H1 (cell line): Measurements from ENCODE around the gene GTF2A1. TPM values are rescaled to one million over a fixed set of nuclear protein-coding genes. Genes with fewer than 3 reads are reported as not detected.
A peak's percentile ranks its signal among the peaks of the same experiment; 100 is the strongest.

Experiments used
- CTCF ChIA-PET: fragments of 300-600 bp; sonication (Branson Sonifier 250); formaldehyde crosslinking; loops from one replicate; lab custom pipeline; 2021; ENCODE audit not compliant: partially characterized antibody; lab: Charles Lee
- POLR2A ChIA-PET: fragments of 300-600 bp; sonication (Branson Sonifier 250); formaldehyde crosslinking; loops from one replicate; lab custom pipeline; 2021; ENCODE audit warnings: inconsistent platforms; ENCODE audit not compliant: partially characterized antibody; lab: Charles Lee
- DNase-seq, 2 experiments: peaks; one replicate each; pipeline versions ENCODE4 v3.0.0 to v3.0.0-alpha.2; 2010 to 2022; ENCODE audit warnings: low spot score in 2 of 2, low read depth in 1 of 2, mixed read lengths in 1 of 2
- FAIRE-seq: peaks from 2 replicates; lab custom pipeline; 2011; peaks lifted over from hg19 to GRCh38; lab: Jason Lieb, UNC
- H2AFZ ChIP-seq: 2 replicates; pipeline ENCODE4 v1.8.1; 2012; ENCODE audit warnings: low read length, inconsistent platforms
- H2AK5ac ChIP-seq: 2 replicates; pipeline ENCODE4 v1.6.1; 2013; ENCODE audit warnings: low read depth, low read length
- H2BK120ac ChIP-seq: replicated peaks from 2 replicates; pipeline ENCODE3; 2013; ENCODE audit warnings: low read depth, low read length, inconsistent platforms
- H2BK12ac ChIP-seq: 2 replicates; pipeline ENCODE4 v1.6.1; 2013; ENCODE audit warnings: low read depth, low read length
- H2BK15ac ChIP-seq: 2 replicates; pipeline ENCODE4 v1.6.1; 2013; ENCODE audit warnings: low read length
- H2BK20ac ChIP-seq: 2 replicates; pipeline ENCODE4 v1.6.1; 2013; ENCODE audit warnings: low read length
- H2BK5ac ChIP-seq: 2 replicates; pipeline ENCODE4 v1.6.1; 2013; ENCODE audit warnings: low read depth, low read length
- H3K14ac ChIP-seq: 2 replicates; pipeline ENCODE4 v1.6.1; 2013; ENCODE audit warnings: inconsistent platforms; ENCODE audit not compliant: insufficient read length
- H3K18ac ChIP-seq: 2 replicates; pipeline ENCODE4 v1.6.1; 2013; ENCODE audit warnings: low read length; ENCODE audit errors: extremely low read depth
- H3K23ac ChIP-seq: 2 replicates; pipeline ENCODE4 v1.6.1; 2013; ENCODE audit warnings: inconsistent platforms; ENCODE audit not compliant: insufficient read length
- H3K23me2 ChIP-seq: 2 replicates; pipeline ENCODE4 v1.6.1; 2013; ENCODE audit warnings: low read depth, low read length
- H3K27ac ChIP-seq: 2 replicates; pipeline ENCODE4 v1.6.1; 2011; ENCODE audit warnings: low read depth, low read length, inconsistent platforms
- H3K27me3 ChIP-seq, 4 experiments: replicated peaks in 1 of 4; 1 replicate in 1 of 4; 2 replicates in 3 of 4; pipeline versions ENCODE4 v1.6.1 to v1.8.1; 2011 to 2013; ENCODE audit warnings: low read length in 3 of 4, mild to moderate bottlenecking in 3 of 4, inconsistent platforms in 2 of 4, mixed read lengths in 2 of 4, moderate library complexity in 1 of 4; ENCODE audit not compliant: control insufficient read depth in 3 of 4, insufficient read depth in 3 of 4; ENCODE audit errors: extremely low read depth in 1 of 4
- H3K36me3 ChIP-seq, 4 experiments: 2 replicates each; pipeline versions ENCODE4 v1.6.1 to v1.8.1; 2011 to 2013; ENCODE audit warnings: mild to moderate bottlenecking in 4 of 4, low read length in 3 of 4, moderate library complexity in 2 of 4, control low read depth in 1 of 4, inconsistent platforms in 1 of 4; ENCODE audit not compliant: insufficient read depth in 4 of 4, control insufficient read depth in 2 of 4
- H3K4ac ChIP-seq: replicated peaks from 2 replicates; pipeline ENCODE3; 2013; ENCODE audit warnings: low read length, low read depth, mixed read lengths, inconsistent platforms; ENCODE audit not compliant: insufficient read length
- H3K4me1 ChIP-seq, 4 experiments: replicated peaks in 1 of 4; 1 replicate in 1 of 4; 2 replicates in 3 of 4; pipeline versions ENCODE4 v1.6.1 to v1.8.1; 2011 to 2013; ENCODE audit warnings: low read length in 3 of 4, inconsistent platforms in 2 of 4, mixed read lengths in 1 of 4; ENCODE audit not compliant: insufficient read depth in 4 of 4, control insufficient read depth in 3 of 4
- H3K4me2 ChIP-seq, 2 experiments: 2 replicates each; pipeline versions ENCODE4 v1.6.1 to v1.8.1; 2011 to 2013; ENCODE audit warnings: low read depth in 2 of 2, low read length in 2 of 2, control low read depth in 1 of 2, inconsistent platforms in 1 of 2, mild to moderate bottlenecking in 1 of 2; ENCODE audit not compliant: insufficient read depth in 1 of 2
- H3K4me3 ChIP-seq, 4 experiments: fragments of 200-600, 300-600 bp in 1 of 4; sonication (generic), shearing (Covaris generic), sonication (Bioruptor Twin) in 1 of 4; 2 replicates each; pipeline versions ENCODE4 v1.5.1 to v1.8.1; 2011 to 2016; ENCODE audit warnings: low read length in 4 of 4, low read depth in 3 of 4, control low read depth in 2 of 4, inconsistent platforms in 2 of 4, mild to moderate bottlenecking in 2 of 4, mixed read lengths in 1 of 4, moderate library complexity in 1 of 4; ENCODE audit not compliant: insufficient read depth in 2 of 4; ENCODE audit errors: extremely low read depth in 1 of 4
- H3K56ac ChIP-seq: replicated peaks from 2 replicates; pipeline ENCODE3; 2013; ENCODE audit warnings: low read depth, mild to moderate bottlenecking, mixed read lengths, low read length, inconsistent platforms; ENCODE audit not compliant: insufficient read length
- H3K79me1 ChIP-seq: 2 replicates; pipeline ENCODE4 v1.6.1; 2013; ENCODE audit warnings: low read depth, low read length, control low read depth
- H3K79me2 ChIP-seq, 2 experiments: 2 replicates each; pipeline versions ENCODE4 v1.6.1 to v1.8.1; 2012 to 2013; ENCODE audit warnings: low read length in 2 of 2, mild to moderate bottlenecking in 2 of 2, inconsistent platforms in 1 of 2; ENCODE audit not compliant: insufficient read depth in 2 of 2, control insufficient read depth in 1 of 2
- H3K9ac ChIP-seq, 4 experiments: replicated peaks in 1 of 4; 1 replicate in 1 of 4; 2 replicates in 3 of 4; pipeline versions ENCODE4 v1.6.1 to v1.8.1; 2011 to 2013; ENCODE audit warnings: low read depth in 3 of 4, low read length in 3 of 4, control low read depth in 2 of 4, mild to moderate bottlenecking in 2 of 4, moderate library complexity in 2 of 4, inconsistent platforms in 1 of 4; ENCODE audit errors: extremely low read depth in 1 of 4
- H3K9me3 ChIP-seq, 2 experiments: 2 replicates each; pipeline versions ENCODE4 v1.6.1 to v1.8.1; 2012 to 2013; ENCODE audit warnings: mild to moderate bottlenecking in 2 of 2, moderate library complexity in 2 of 2, control low read depth in 1 of 2, inconsistent platforms in 1 of 2, low read depth in 1 of 2, low read length in 1 of 2, mixed read lengths in 1 of 2; ENCODE audit not compliant: insufficient read depth in 2 of 2
- H4K20me1 ChIP-seq, 2 experiments: replicated peaks in 1 of 2; 2 replicates each; pipeline versions ENCODE3 to v1.8.1; 2011 to 2013; ENCODE audit warnings: inconsistent platforms in 2 of 2, low read length in 2 of 2, mild to moderate bottlenecking in 1 of 2; ENCODE audit not compliant: insufficient read depth in 2 of 2, control insufficient read depth in 1 of 2
- H4K5ac ChIP-seq: 2 replicates; pipeline ENCODE4 v1.6.1; 2013; ENCODE audit warnings: low read length, low read depth, mixed read lengths, inconsistent platforms; ENCODE audit not compliant: insufficient read length
- H4K8ac ChIP-seq: 2 replicates; pipeline ENCODE4 v1.8.0; 2013; ENCODE audit warnings: mild to moderate bottlenecking, moderate library complexity, low read length, inconsistent platforms; ENCODE audit not compliant: insufficient read depth; ENCODE audit errors: extremely low read depth
- H4K91ac ChIP-seq: replicated peaks from 2 replicates; pipeline ENCODE3; 2013; ENCODE audit warnings: low read length, mixed read lengths, inconsistent platforms; ENCODE audit not compliant: insufficient read length
- BACH1 ChIP-seq: IDR thresholded peaks from 2 replicates; pipeline ENCODE4 v1.6.1; 2012; ENCODE audit warnings: low read length, improper control_type of control experiment
- CBX8 ChIP-seq: fragments of 300-800, 300-1000 bp; sonication (generic); IDR thresholded peaks from 2 replicates; pipeline ENCODE4 v1.7.1; 2016; ENCODE audit warnings: low read depth, low read length, borderline replicate concordance
- HDAC2 ChIP-seq, 2 experiments: fragments of 300-600 bp in 1 of 2; sonication (generic) in 1 of 2; IDR thresholded peaks; 2 replicates each; pipeline ENCODE4 v1.6.1; 2011 to 2012; ENCODE audit warnings: low read depth in 2 of 2, low read length in 2 of 2, mild to moderate bottlenecking in 2 of 2, moderate library complexity in 2 of 2, borderline replicate concordance in 1 of 2, inconsistent platforms in 1 of 2
- NRF1 ChIP-seq: IDR thresholded peaks from 2 replicates; pipeline ENCODE4 v1.6.1; 2011; ENCODE audit warnings: mild to moderate bottlenecking, low read depth, low read length, improper control_type of control experiment
- PHF8 ChIP-seq: fragments of 200-600 bp; sonication (generic); conservative IDR thresholded peaks from 2 replicates; pipeline ENCODE4 v1.7.1; 2012; ENCODE audit warnings: low read depth, mild to moderate bottlenecking, inconsistent platforms, low read length, moderate library complexity
- RFX5 ChIP-seq: IDR thresholded peaks from 2 replicates; pipeline ENCODE4 v1.6.1; 2011; ENCODE audit warnings: low read depth, low read length, improper control_type of control experiment, borderline replicate concordance
- RXRA ChIP-seq: IDR thresholded peaks from 2 replicates; pipeline ENCODE4 v1.6.1; 2011; ENCODE audit warnings: low read depth, mild to moderate bottlenecking, low read length, moderate library complexity; ENCODE audit not compliant: insufficient read depth
- SIRT6 ChIP-seq: IDR thresholded peaks from one replicate; pipeline ENCODE4 v1.7.1; 2012; ENCODE audit warnings: low read length, inconsistent platforms
- YY1 ChIP-seq: IDR thresholded peaks from 2 replicates; pipeline ENCODE4 v1.6.1; 2011; ENCODE audit warnings: low read depth, mild to moderate bottlenecking, low read length
- WGBS, 2 experiments: shearing (Covaris generic) in 1 of 2; methylation state at CpG; one replicate each; pipeline versions ENCODE4 v1.1.6 to v1.1.7; 2013 to 2015; ENCODE audit warnings: low lambda C conversion rate in 2 of 2, mixed read lengths in 2 of 2, inconsistent platforms in 1 of 2, low coverage in 1 of 2, missing lambda C conversion rate in 1 of 2; ENCODE audit not compliant: insufficient replicate concordance in 2 of 2, insufficient coverage in 1 of 2, insufficient read length in 1 of 2; ENCODE audit errors: extremely low coverage in 1 of 2, missing lambda C conversion rate in 1 of 2; 5-methylcytosine and 5-hydroxymethylcytosine counted together
- polyA plus RNA-seq, 7 experiments: library from polyadenylated mRNA; depleted of rRNA in 3 of 7; stranded (reverse) in 5 of 7; unstranded in 2 of 7; fragments of >200 nt in 5 of 7; fragments of 200-250 nt in 2 of 7; gene quantifications; 1 replicate in 5 of 7; 2 replicates in 1 of 7; 4 replicates in 1 of 7; pipeline versions ENCODE4 v1.2.1 to v1.2.3, GENCODE V29; 2011 to 2013; ENCODE audit warnings: missing spikeins in 2 of 7, mixed read lengths in 2 of 7
- total RNA-seq: library from RNA; stranded (reverse); fragmentation: NEBNext Ultra II Directional; extraction: Animal tissue kit (Norgen Biotek cat#: 25700); gene quantifications from 2 replicates; pipeline ENCODE4 v1.2.1, GENCODE V29; 2021
- TF ChIP-seq, protein P1 (sequence below): IDR thresholded peaks from 2 replicates; pipeline ENCODE4 v1.6.1; 2011; ENCODE audit warnings: low read depth, mild to moderate bottlenecking, low read length; ENCODE audit not compliant: insufficient read depth

The GTF2A1 gene
- total and polyA plus RNA-seq, 2 of the 8 experiments (the other 6 are each of a cell fraction or from before 2014, with no cell fraction given), result 24.1 to 57.8 TPM

DNA sequence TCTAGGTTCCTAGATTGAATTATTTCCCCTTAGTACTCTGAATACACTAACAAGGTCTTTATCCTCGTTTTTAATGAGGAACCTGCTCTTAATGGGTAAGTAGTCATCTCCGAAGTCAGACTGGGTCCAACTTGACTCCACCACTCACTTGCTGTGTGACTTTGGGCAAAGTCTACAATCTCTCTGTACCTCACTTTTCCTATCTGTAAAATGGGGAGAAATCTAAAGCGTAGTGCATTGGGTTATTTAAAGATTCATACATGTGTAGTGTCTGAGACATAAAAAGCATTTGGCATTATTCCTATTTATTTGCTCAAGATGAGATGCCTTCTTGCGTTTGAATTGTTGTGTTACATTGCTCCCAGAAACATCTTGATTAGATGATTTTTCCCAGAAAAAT lies 51.5 kb downstream of the GTF2A1 start:
- no peak for TF ChIP-seq CBX8
- no peak for TF ChIP-seq RXRA
- TF ChIP-seq SIRT6, result no peak
- TF ChIP-seq YY1, result no peak
- TF ChIP-seq BACH1, result no peak
- no peak for TF ChIP-seq PHF8
- no peak for TF ChIP-seq NRF1
- TF ChIP-seq, protein P1, sequence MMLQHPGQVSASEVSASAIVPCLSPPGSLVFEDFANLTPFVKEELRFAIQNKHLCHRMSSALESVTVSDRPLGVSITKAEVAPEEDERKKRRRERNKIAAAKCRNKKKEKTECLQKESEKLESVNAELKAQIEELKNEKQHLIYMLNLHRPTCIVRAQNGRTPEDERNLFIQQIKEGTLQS, result no peak
- no peak for TF ChIP-seq RFX5
- no peak for TF ChIP-seq HDAC2 (IDR thresholded peaks at IDR 0.05; ENCODE audit: borderline replicate concordance in 1 of 2, low read depth in 2 of 2, low read length in 2 of 2)
- H3K4ac ChIP-seq, result no peak overlapping the region
- H3K14ac ChIP-seq, result no peak overlapping the region
- H3K4me3 ChIP-seq, result peak overlapping the region in 3 of 4 experiments; percentile 49 to 85 (median 81); a peak in 5 of 8 replicates
- H3K79me2 ChIP-seq, result no peaks in the 10 kb centered on the region
- H3K36me3 ChIP-seq, result no peaks in the 10 kb centered on the region
- peaks cover 5% of the 10 kb centered on the region; the same call in 1 of the 2 replicates for H3K23me2 ChIP-seq
- WGBS, 2 experiments, result 76% methylated on average over 4 of the region's 4 CpGs; no CpG with 5 or more reads in 1 of the 2 experiments
- H4K91ac ChIP-seq, result no peak overlapping the region
- H3K79me1 ChIP-seq, result no peaks in the 10 kb centered on the region
- H4K8ac ChIP-seq, result no peak overlapping the region
- no peak overlapping the region; the same call in 1 of the 2 replicates for H2BK15ac ChIP-seq
- 0 out of 2 replicates have a peak overlapping the region, but pooled peaks have one; percentile 95 for H2AFZ ChIP-seq
- FAIRE-seq, result no peak
- no peak overlapping the region for H2AK5ac ChIP-seq
- no peak overlapping the region for H3K18ac ChIP-seq
- no peak overlapping the region for H2BK5ac ChIP-seq
- no peaks in the 10 kb centered on the region for H4K20me1 ChIP-seq
- peak overlapping the region; percentile 75 to 95 for H3K4me2 ChIP-seq
- H2BK20ac ChIP-seq, result no peak overlapping the region
- no peaks in the 10 kb centered on the region for H3K27me3 ChIP-seq
- CTCF ChIA-PET, result interaction anchor here (0.6 to 4.5 kb wide), 15 partner anchors 9 to 295 kb away, joined by 3 to 65 read pairs (median 4); partner anchors contain the start of gene TSHR
- H3K9ac ChIP-seq, result no peak overlapping the region
- peaks cover 0 to 5% (median 0%) of the 10 kb centered on the region in 4 experiments; a peak in 2 of 7 replicates for H3K4me1 ChIP-seq
- no peak overlapping the region for H3K27ac ChIP-seq
- POLR2A ChIA-PET, result interaction anchor here (1.5 to 3.0 kb wide), 2 partner anchors 50 to 52 kb away, joined by 10 to 15 read pairs; partner anchors contain the start of gene GTF2A1
- H3K56ac ChIP-seq, result no peak overlapping the region
- no peak for DNase-seq
- no peak overlapping the region for H2BK120ac ChIP-seq
- H2BK12ac ChIP-seq, result no peak overlapping the region
- H3K23ac ChIP-seq, result no peak overlapping the region
- no peak overlapping the region for H4K5ac ChIP-seq
- no peaks in the 10 kb centered on the region for H3K9me3 ChIP-seq
